ENCODE measurements around the gene TCEA3.

Gene TCEA3

DNA sequence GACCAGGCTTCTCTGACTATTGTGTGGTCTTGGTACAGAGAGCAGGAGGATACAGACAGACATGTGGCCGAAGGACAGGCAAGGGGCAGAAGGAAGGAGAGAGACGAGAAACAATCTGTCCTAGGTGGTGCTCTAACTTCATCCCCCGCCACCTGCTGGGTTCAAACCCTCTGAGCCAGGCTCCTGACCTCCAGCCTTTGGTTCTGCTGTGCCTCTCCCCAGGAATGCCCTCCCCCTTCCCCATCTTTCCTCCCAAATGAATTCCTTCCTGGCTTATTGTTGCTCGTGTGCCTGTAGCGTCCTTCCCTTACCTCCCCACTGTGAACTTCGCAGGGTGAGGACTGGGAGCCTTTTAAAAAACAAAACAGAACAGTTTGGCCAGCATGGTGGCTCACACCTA is 5.4 kb downstream of the TCEA3 start:
- no peak for DNase-seq

DNA sequence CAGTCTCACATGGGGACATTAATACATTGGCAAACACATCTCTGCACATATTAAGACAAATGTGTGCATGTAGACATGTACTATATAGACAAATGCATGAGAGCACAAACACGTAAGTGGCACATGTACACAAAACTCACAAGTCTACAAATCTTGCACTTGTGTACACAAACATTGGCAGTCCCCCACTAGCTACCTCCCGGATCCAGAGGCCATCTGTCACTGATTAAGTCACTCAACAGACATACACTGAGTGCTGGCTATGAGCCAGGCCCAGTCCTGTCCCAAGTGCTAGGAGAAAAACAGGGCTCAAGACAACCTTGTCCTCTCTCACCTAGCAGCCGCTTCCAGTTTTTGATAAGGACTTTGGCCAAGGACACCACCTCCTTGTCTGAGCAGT is 7.0 kb downstream of the TCEA3 start:
- DNase-seq = no peak

DNA sequence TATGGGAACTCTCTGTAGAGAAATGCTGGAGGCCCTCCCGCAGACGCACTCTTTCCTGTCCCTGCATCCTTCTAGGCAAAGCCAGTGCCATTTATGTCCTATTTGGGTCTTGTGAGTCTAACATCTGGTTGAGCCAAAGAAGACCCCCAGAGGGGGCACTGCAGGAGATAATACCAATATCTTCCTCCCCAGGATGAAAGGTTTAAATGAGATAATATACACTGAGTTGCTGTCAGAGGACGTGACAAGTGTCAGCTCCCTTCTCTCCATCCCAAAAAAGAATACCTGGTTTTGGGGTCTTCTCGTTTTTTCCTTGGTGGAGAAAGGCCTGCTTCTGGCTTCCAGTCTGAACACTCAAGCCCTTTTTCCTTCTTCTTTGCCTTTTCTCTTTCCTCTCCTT is 7.6 kb downstream of the TCEA3 start:
- no peak for DNase-seq

DNA sequence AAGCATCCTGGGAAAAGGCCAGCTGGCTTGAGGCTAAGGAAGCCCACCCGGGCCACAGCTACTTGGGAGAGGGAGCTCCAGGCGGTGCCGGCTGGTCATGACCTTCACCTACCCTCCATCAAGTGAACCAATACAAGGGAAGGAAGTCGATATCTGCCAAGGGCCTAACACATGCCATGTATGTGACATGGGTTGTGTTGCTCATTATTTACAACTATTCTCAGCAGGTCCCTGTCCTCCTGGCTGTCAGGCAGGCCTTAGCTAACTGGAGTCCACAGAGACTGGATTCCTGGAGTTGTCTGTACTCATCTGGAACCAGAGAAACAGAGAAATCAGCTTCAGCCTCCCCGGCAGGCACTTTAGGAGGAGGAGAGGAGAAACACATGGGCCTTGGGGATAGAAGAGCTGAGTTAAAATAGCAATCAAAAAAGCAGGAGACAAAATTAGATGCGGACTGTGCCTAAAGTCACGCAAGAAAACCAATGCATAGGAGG is 15.7 kb downstream of the TCEA3 start:
- DNase-seq = no peak

DNA sequence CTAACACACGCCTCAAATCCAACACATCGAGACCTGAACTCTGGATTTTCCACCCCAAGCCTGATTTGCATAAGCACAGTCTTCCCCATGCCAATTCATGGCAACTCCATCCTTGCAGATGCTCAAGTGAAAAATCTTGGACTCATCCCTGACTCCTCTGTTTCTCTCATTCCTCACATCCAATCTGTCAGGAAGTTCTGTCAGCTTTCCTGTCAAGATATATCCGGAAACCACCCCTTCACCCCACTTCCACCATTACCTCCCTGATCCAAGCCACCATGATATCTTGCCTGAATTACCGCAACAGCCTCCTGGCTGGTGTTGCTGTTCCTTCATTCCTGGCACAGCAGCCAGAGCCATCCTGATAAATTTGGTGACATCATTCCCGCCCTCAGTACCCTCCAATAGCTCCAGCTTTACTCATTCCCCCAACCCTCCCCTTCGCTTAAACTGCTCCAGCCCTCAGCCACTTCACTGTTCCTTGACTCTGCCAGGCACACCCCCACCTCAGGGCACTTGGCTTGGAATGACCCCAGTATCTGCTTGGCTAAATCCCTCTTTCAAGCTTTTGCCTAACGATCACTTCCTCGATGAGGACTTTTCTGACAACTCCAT is 17.4 kb downstream of the TCEA3 start:
- no peak for DNase-seq

DNA sequence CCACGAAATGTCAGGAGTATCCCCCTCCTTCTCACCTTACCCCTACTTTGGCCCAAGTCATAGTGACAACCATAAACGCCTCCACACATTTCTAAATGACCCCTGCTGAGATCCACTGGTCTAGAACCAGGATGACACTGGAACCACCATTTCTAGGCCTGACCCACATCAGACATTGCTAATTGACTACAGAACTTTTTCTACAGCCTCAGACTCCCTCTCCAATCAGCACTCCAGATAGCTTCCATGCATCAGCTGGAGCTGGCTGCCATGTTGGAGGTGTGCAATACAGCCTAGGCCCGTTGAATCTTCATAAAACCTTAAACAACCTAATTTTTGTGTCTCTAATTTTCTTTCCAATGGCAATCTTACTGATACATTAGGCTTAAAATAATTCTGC is 18.6 kb downstream of the TCEA3 start:
- no peak for DNase-seq

DNA sequence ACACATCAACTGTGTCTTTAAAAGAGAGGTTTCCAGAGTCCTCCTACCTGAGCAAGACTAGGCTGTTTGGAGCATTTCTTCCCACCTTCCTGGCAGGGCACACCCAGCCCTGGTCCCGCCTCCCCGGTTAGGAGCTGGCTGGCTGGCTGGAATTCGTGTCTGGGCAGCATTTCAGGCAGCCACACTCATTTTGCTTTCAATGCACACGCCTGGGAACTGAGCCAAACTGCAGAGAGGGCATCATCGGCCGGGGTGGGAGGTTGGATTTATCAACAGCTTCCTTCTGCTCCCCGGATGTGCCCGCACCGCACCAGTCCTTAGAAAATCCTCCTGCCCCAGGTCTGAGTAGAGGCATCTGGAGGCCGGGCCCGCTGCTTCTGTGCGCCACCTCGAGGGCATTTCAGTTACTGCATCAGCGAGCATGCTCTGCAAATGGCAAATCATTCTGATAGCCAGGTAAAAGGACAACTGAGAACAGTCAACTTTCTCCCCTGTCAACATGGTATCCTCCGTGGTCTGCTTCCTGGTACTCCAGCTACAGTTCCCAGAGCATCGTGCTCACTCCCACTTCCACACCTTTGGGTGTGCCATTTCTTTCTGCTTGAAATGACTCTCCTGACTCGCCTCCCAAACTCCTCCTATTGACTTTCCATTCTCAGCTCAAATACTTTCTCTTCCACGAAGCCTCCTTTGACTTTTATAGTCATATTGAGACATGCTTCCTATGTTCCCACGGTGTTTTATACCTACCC is 20.6 kb downstream of the TCEA3 start:
- DNase-seq = peak; percentile 87

DNA sequence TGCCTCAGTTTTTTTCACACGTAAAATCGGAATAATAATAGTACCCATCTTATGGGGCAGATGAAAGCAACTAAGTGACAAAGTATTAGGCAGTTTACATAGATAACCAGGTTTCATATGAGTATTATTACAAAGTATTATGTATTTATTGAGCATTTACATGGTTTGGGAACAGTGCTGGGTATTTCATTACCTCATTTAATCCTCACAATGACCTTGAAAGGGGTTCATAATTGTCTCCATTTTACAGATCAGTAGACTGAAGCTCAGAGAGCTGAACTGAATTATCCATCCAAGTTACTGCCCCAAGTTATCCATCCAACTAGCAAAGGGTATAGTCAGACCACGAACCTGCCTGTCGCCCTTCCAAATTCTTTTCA is 21.2 kb downstream of the TCEA3 start:
- no peak for DNase-seq

DNA sequence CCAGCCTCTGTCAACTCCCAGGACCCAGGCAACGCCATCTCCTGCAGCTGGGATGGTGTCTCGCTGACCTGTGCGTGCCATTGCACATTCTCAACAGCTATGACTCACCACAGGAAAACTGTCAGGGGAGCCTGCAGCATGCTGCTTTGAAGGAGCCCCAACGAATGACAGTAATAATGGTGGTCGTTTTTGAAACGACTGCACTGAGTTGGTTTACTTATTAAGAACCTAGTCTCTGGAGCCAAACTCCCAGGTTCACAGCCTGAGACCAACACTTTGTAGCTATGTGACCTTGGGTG is 21.6 kb downstream of the TCEA3 start:
- peak; percentile 9 for DNase-seq

DNA sequence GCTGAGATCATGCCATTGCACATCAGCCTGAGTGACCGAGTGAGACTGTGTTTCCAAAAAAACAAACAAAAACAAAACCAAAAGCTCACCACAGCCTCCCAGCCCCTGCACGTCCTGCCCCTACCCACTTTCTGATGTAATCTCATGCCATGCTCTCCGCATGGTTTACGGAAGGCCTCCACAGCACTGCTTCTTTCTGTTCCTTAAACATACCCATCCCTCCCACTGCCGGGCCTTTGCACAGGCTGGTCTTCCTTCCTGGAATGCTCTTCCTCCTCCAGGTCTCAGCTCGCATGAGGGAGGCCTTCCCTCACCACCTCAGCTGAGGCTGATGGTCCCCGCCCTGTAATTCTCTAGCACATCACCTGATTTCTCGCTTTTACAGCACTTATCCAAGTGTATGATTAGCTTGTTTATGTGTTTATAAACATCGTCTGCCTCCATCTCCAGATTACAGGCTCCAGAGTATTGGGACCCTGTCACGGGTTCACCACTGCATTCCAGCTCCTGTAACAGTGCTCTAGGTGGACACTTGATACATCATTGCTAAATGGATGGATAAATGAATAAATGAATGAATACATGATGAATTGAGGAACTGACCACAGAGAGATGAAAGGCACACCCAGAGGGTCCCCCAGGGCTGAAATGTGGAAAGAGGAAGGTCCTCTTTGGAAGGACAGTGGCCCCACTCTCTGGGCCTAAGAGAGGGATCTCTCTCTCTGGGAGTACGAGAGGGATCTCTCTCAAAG is 22.1 kb downstream of the TCEA3 start:
- no peak for DNase-seq

DNA sequence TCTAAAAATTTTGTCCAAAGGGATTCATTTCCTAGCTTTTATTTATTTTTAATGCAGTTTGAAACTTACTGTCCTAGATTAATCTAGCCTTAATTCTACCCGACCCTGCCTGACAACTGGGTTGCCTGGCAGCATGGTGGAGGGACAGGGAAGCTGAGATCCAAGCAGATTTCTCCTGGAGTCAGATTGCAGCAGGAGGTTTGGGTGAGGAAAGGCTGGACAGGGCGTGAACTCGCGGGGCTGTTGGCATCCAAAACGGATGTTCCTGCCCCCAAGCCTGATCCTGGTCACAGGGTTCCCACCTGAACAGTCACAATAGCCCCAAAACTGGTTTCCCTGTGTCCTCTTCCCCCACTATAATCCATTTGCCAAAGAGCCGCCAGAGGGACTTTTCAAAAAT is 23.2 kb downstream of the TCEA3 start:
- no peak for DNase-seq

DNA sequence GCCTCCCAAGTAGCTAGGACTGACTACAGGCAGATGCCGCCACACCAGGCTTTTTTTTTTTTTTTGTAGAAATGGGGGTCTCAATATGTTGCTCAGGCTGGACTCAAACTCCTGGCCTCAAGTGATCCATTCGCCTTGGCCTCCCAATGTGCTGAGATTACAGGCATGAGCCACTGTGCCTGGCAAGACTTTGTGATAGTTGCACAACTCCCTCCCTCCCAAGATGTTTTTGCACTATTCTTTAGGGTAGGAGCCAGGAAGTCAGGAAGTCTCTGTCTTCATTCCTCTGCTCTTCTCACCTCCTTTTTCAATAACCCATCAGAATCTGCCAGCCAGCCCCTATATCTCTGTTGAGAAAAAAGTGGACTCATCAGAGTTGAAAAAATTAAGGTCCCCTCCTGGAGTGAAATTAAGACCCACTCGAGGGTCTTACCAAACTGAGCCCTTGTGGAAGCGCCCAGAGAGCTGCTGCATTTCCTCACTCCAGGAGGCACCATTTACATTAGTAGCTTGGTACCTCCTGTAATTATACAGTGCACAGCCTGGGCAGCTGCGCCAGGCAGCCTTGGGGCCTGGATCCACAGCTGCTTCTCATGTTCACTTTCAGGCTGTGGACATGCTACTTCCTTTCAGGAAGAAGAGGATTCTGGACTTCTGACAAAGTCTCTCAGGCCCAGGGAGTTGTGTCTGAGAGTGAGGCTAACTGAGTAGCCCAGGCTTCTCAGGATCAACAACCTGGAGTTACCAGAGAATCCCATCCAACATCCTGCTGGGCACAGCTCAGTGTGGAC is 24.0 kb downstream of the TCEA3 start:
- no peak for DNase-seq

DNA sequence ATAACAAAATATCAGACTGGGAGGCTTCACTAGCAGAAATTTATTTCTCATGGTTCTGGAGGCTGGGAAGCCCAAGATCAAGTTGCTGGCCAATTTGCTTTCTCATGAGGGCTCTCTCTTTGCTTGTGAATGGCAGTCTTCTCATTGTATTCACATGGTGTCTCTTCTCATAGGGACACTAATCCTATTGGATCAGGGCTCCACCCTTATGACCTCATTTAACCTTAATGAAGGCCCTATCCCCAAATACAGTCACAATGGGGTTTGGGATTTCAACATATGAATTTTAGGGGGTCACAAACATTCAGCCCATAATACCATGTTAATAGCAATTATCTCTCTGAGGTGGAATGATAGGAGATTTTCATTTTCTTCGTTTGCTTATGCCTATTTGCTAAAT is 25.3 kb downstream of the TCEA3 start:
- DNase-seq = no peak

DNA sequence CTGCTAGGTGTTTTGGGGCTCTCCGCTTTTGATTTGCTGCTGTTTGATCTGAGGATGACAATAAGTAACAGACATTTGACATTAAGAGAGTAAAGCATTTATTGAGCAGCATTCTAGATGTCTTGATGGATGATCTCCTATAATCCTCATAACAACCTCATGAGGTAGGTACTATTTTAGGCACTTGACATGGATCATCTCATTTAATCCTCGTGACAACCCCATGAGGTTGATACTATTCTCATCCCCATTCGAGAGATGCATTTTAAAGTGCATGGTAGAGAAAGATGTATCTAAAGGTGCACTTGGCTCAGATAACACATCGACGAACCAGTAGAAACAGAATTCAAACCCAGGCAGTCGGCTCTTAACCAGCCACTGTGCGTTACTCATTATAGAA is 26.6 kb downstream of the TCEA3 start:
- DNase-seq = no peak

DNA sequence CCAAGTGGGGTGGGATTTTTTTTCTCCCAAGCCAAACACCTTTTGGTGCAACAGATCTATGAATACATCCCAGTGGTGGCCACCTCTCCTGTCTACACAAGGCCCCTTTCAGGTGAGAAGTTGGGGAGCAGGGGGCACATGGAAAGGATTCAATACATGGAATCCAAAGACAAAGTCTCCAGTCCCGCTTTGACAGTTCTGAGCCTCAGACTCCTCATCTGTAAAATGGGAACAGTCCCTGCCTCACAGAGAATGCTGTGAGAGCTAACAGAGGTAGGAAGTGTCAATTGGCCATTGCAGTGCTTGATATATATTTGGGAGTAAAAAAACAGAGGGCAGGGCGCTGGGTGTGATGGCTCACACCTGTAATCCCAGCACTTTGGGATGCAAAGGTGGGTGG is 28.2 kb downstream of the TCEA3 start:
- no peak for DNase-seq

DNA sequence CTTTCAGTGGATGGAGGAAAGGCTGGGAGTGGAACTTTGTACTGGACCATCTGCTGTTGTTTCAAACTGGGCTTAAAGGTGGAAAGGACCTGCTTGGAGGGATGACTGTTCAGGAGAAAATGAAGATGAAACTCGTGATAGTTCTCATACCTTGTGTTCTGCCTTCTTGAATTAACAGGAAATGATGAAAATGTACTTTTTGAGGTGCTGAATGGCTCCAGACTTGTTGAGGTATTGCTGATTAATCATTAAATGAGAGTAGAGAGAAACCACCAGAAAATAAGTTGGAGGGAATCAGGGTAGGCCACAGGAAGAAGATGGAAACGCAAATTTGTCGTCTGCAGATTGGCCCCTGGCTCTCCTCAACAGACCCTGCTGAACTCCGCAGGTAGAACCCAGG is 28.7 kb downstream of the TCEA3 start:
- DNase-seq = no peak

DNA sequence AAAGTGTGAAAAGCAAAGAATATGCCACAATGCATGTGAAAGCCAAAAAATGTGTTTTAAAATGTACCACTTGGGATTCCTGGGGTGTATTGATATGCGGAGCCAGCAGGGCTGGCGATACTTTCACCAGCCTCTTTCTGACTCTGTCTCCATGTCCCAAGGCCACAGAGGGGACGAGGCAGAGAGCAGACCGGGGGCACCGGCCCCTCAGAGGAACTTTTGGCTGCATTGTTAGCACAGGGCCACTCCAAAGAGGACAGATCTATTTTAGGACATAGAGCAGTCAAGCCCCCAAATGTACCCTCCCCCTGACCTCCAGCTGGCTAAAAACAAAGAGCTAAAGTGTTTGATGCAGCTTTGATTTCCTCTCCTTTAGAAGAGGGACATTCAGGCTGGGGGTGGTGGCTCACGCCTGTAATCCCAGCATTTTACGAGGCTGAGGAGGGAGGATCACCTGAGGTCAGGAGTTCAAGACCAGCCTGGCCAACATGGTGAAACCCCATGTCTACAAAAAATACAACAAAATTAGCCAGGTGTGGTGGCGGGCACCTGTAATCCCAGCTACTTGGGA is 29.3 kb downstream of the TCEA3 start:
- DNase-seq = no peak

DNA sequence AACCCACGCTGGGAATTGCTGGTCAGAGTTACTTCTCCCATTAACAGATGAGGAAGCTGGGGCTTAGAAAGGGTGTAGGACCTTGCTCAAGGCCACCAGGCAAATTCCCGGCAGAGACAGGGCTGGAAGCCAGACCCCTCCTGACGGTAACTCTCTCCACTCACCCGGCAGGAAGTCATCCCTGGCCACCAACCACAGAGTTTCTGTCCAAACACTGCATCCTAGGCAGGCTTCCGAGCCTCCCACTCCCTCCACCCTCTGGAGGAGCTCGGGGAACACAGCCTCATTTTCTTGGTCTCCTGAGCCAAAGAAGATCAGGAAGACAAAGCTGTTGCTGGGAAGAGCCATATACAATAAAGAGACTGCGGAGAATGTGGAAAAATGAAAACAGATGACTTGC is 29.9 kb downstream of the TCEA3 start:
- no peak for DNase-seq

DNA sequence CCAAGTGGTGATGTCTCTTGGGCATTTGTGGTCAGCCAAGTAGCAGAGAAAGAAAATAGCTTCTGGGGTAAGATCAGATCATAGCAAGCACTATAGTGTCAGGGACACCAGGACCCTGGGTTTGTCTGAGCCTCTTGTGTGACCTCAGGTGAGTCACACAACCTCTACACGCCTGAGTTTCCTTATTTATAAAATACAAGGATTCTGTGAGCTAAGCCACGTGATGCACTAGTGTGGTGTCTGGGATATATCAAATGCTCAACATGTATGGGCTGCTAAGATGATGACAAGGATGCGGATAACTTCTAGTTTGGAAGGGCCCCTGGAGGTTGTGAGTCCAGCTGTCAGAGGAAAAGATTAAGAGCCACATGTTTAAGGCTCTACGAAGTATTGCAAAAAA is 30.4 kb downstream of the TCEA3 start:
- no peak for DNase-seq

DNA sequence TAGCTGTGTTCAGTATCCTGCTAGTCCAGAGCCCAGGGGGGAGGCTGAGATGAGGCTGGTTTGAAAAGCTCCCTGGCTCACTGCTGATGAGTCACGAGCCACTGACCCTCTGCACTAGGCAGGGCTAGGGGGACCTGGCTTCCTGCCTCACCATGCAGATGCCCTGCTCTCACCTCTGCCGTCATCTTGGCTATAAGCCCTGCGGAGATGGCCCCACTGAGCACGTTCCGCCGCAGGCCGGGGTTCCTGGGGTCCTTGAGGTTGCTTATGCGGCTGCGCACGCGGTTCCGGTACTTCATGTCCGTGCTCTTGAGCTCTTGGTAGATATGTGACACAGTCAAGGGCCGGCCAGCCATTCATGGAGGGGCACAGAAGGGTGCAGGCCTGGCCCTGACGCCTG is 30.8 kb downstream of the TCEA3 start:
- DNase-seq = no peak

DNA sequence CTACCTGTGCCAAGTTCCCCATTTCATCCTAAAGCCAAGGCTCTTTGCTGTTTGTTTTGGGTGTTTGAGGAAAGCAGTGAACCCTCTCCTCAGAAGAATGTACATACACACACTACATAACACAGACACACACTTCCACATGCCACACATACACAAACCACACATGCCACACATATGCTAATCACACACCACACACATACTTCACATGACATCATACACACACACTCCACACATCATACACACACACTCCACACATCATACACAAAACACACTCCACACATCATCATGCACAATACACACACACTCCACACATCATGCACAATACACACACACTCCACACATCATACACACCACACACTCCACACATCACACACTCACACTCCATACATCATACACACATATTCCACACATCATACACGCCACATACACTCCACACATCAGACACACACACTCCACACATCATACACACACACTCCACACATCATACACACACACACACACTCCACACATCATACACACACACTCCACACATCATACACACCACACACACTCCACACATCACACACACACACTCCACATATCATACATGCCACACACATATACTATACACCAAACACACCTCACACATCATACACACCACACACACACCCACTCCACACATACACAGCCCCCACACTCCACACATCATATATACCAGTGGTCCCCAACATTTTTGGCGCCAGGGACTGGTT is 32.3 kb downstream of the TCEA3 start:
- DNase-seq = no peak

DNA sequence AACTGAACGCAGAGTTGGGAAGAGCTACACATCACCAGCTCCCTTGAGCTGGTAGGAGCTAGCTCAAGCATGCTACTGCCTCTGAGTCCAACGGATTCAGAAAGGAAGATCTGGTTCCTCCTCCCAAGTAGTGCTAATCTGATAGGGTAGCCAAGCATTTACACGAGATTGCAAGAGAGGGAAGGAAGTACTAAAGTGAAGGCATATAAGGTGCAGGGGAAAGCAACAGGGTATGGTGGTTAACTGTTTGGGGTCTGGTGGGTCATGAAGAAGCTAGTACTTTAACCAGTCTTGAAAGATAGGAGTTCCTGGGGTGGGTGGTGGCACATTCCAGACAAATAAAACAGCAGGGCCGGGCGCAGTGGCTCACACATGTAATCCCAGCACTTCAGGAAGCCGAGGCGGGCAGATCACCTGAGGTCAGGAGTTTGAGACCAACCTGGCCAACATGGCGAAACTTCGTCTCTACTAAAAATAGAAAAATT is 34.7 kb downstream of the TCEA3 start:
- no peak for DNase-seq

All from activated CD4-positive, alpha-beta T cell treated with anti-CD3 and anti-CD28 coated beads, Interleukin-2, amount 50 U/mL, for 16 hours (primary cell).